Cardiac septum (tissue), 1 donor: ENCODE measurements around the gene GDF11. TPM values are rescaled to one million over a fixed set of nuclear protein-coding genes. Genes with fewer than 3 reads are reported as not detected.

Experiments used
- DNase-seq: peaks from one replicate; pipeline ENCODE4 v3.0.0-alpha.2; 2020; ENCODE audit warnings: low spot score
- intact Hi-C: fragments of 100-400 bp; cut with DNase I; formaldehyde crosslinking; loops from one replicate; pipeline ENCODE4 v1.14.0; 2022
- long read RNA-seq: library from polyadenylated mRNA; unstranded; transcript quantifications from one replicate; pipeline ENCODE4 v2.0.0, GENCODE V29; 2021
- total RNA-seq: library from RNA; stranded (reverse); fragmentation: NEBNext Ultra II Directional; extraction: Animal tissue kit (Norgen Biotek cat#: 25700); gene quantifications from one replicate; pipeline ENCODE4 v1.2.1, GENCODE V29; 2021
- donor health status: DM: no; HTN: no; CAD: no.

The GDF11 gene
- 18.0 TPM for total RNA-seq
- long read RNA-seq, partial matches to known transcripts: 0 of 20 reads
- long read RNA-seq, other reads (novel, unspliced or antisense): 20 of 20 reads

- intact Hi-C loops: loop anchor here (10.0 kb wide), 2 partner anchors 302 to 372 kb away; partner anchors contain the start of genes RPL41, RPS26 and ZC3H10
- peak; percentile 89 for DNase-seq
These were observed at the start of gene GDF11 for GRCh38 chr12:55742719-55743405. TSS of gene GDF11 (plus strand) at chr12:55743122. CDS start at chr12:55743317, 195 bp downstream.

GRCh38 chr12:55693323-55694187, 49.4 kb upstream of the GDF11 start:
- DNase-seq: peak; percentile 24
- intact Hi-C loops: no loop called here

- intact Hi-C loops: no loop called here
- peak; percentile 73 for DNase-seq
These were observed 48.8 kb upstream of the GDF11 start for GRCh38 chr12:55694188-55694515.

GRCh38 chr12:55694651-55695050, 48.3 kb upstream of the GDF11 start:
- peak; percentile 47 for DNase-seq
- intact Hi-C loops: no loop called here

- DNase-seq: peak; percentile 38
- intact Hi-C loops: no loop called here
These were observed 47.6 kb upstream of the GDF11 start for GRCh38 chr12:55695349-55695748.

- intact Hi-C loops: no loop called here
- DNase-seq: peak; percentile 33
These were observed 46.8 kb upstream of the GDF11 start for GRCh38 chr12:55696141-55696540.

- intact Hi-C loops: no loop called here
- DNase-seq: peak; percentile 67
These were observed 46.0 kb upstream of the GDF11 start for GRCh38 chr12:55696796-55697462.

GRCh38 chr12:55697686-55698085, 45.2 kb upstream of the GDF11 start:
- intact Hi-C loops: no loop called here
- DNase-seq: peak; percentile 14

GRCh38 chr12:55698241-55698955, 44.5 kb upstream of the GDF11 start:
- intact Hi-C loops: no loop called here
- peak; percentile 54 for DNase-seq

GRCh38 chr12:55698965-55699364, 44.0 kb upstream of the GDF11 start:
- peak; percentile 47 for DNase-seq
- intact Hi-C loops: no loop called here

- peak; percentile 60 for DNase-seq
- intact Hi-C loops: loop anchor here (2.0 kb wide), 1 partner anchor 15 kb away; no protein-coding TSS in a partner anchor
These were observed 43.4 kb upstream of the GDF11 start for GRCh38 chr12:55699471-55700055.

GRCh38 chr12:55700255-55701018, 42.5 kb upstream of the GDF11 start:
- intact Hi-C loops: loop anchor here (2.0 kb wide), 1 partner anchor 16 kb away; no protein-coding TSS in a partner anchor
- peak; percentile 76 for DNase-seq

- intact Hi-C loops: loop anchor here (2.0 kb wide), 1 partner anchor 18 kb away; the partner anchor contains the start of gene RDH5
- DNase-seq: no peak
These were observed 40.1 kb upstream of the GDF11 start for GRCh38 chr12:55702861-55703260.

GRCh38 chr12:55703288-55703687, 39.6 kb upstream of the GDF11 start:
- DNase-seq: peak; percentile 76

GRCh38 chr12:55703901-55704761, 38.8 kb upstream of the GDF11 start:
- intact Hi-C loops: loop anchor here (2.0 kb wide), 1 partner anchor 17 kb away; the partner anchor contains the start of gene RDH5
- DNase-seq: peak; percentile 76

More at GRCh38 chr12:55703288-55703687, 39.6 kb upstream of the GDF11 start:
- intact Hi-C loops: loop anchor here (2.0 kb wide), 1 partner anchor 18 kb away; the partner anchor contains the start of gene RDH5

- peak; percentile 56 for DNase-seq
- intact Hi-C loops: no loop called here
These were observed 37.9 kb upstream of the GDF11 start for GRCh38 chr12:55704824-55705718.
